Neural cell (in vitro differentiated cells): ENCODE data around the gene MT3. TPM values are rescaled to one million over a fixed set of nuclear protein-coding genes. Genes with fewer than 3 reads are reported as not detected.
A peak's percentile ranks its signal among the peaks of the same experiment; 100 is the strongest.

Source experiments
- H2AFZ ChIP-seq: fragments of 200-600, 300-800 bp; sonication (generic), shearing (Covaris generic); 2 replicates; pipeline ENCODE4 v1.6.0; 2014; ENCODE audit warnings: low read depth, mild to moderate bottlenecking, antibody characterized with exemption, low read length, moderate library complexity
- H3F3A ChIP-seq: fragments of 200-600 bp; shearing (Covaris generic); 2 replicates; pipeline ENCODE4 v1.6.1; 2016; ENCODE audit warnings: mild to moderate bottlenecking, moderate library complexity, mixed read lengths, antibody characterized with exemption, low read length; ENCODE audit not compliant: insufficient read depth, poor library complexity, severe bottlenecking
- H3K27ac ChIP-seq: fragments of 200-600, 300-800 bp; sonication (generic), shearing (Covaris generic); 2 replicates; pipeline ENCODE4 v1.5.1; 2014; ENCODE audit warnings: mild to moderate bottlenecking, low read length, moderate library complexity
- H3K27me3 ChIP-seq: fragments of 300-800, 200-600 bp; sonication (generic), shearing (Covaris generic); 2 replicates; pipeline ENCODE4 v1.6.0; 2014; ENCODE audit warnings: mild to moderate bottlenecking, low read depth, low read length, moderate library complexity; ENCODE audit not compliant: insufficient read depth
- H3K36me3 ChIP-seq: fragments of 300-800, 200-600 bp; sonication (generic), shearing (Covaris generic); 2 replicates; pipeline ENCODE4 v1.5.1; 2014; ENCODE audit warnings: mild to moderate bottlenecking, antibody characterized with exemption, low read length, moderate library complexity; ENCODE audit not compliant: insufficient read depth
- H3K4me2 ChIP-seq: fragments of 300-800, 200-600 bp; sonication (generic), shearing (Covaris generic); 2 replicates; pipeline ENCODE4 v1.6.0; 2014; ENCODE audit warnings: mild to moderate bottlenecking, low read length
- H3K4me3 ChIP-seq: fragments of 300-800, 200-600 bp; sonication (generic), shearing (Covaris generic); 2 replicates; pipeline ENCODE4 v1.5.1; 2014; ENCODE audit warnings: mild to moderate bottlenecking, low read length, moderate library complexity
- H3K79me2 ChIP-seq: fragments of 200-600 bp; shearing (Covaris generic); replicated peaks from 2 replicates; pipeline ENCODE4 v1.6.0; 2014; ENCODE audit warnings: mild to moderate bottlenecking, low read length, moderate library complexity; ENCODE audit not compliant: insufficient read depth
- H3K9ac ChIP-seq: fragments of 300-800, 200-600 bp; sonication (generic), shearing (Covaris generic); 2 replicates; pipeline ENCODE4 v1.6.1; 2016; ENCODE audit warnings: mild to moderate bottlenecking, low read length, mixed read lengths
- H3K9me2 ChIP-seq: fragments of 200-600 bp; shearing (Covaris generic); 2 replicates; pipeline ENCODE4 v1.6.1; 2016; ENCODE audit warnings: mild to moderate bottlenecking, low read length, mixed read lengths; ENCODE audit not compliant: insufficient read depth
- H3K9me3 ChIP-seq: fragments of 200-600, 300-800 bp; sonication (generic), shearing (Covaris generic); 2 replicates; pipeline ENCODE4 v1.6.1; 2016; ENCODE audit warnings: mild to moderate bottlenecking, mixed run types, low read length, moderate library complexity, mixed read lengths
- H4K20me1 ChIP-seq: fragments of 200-600 bp; shearing (Covaris generic); 2 replicates; pipeline ENCODE4 v1.6.1; 2016; ENCODE audit warnings: mild to moderate bottlenecking, mixed run types; ENCODE audit not compliant: insufficient read depth
- CTCF ChIP-seq: fragments of 450-650 bp; IDR thresholded peaks from 2 replicates; pipeline ENCODE4 v1.5.1; 2014; ENCODE audit warnings: antibody characterized with exemption, mild to moderate bottlenecking, moderate library complexity; ENCODE audit not compliant: poor library complexity, severe bottlenecking
- EP300 ChIP-seq: fragments of 450-650 bp; conservative IDR thresholded peaks from 2 replicates; pipeline ENCODE4 v1.6.1; 2014; ENCODE audit warnings: antibody characterized with exemption, mild to moderate bottlenecking, moderate library complexity; ENCODE audit not compliant: poor library complexity, severe bottlenecking
- EZH2 ChIP-seq: fragments of 200-600, 300-800 bp; shearing (Covaris generic), sonication (generic); IDR thresholded peaks from 2 replicates; pipeline ENCODE4 v1.6.1; 2014; ENCODE audit warnings: antibody characterized with exemption, low read length, borderline replicate concordance, mild to moderate bottlenecking; ENCODE audit not compliant: insufficient read depth, poor library complexity, severe bottlenecking
- MXI1 ChIP-seq: fragments of 450-650 bp; conservative IDR thresholded peaks from 2 replicates; pipeline ENCODE4 v1.6.1; 2014; ENCODE audit warnings: antibody characterized with exemption, mild to moderate bottlenecking; ENCODE audit not compliant: poor library complexity, severe bottlenecking
- POLR2AphosphoS5 ChIP-seq: IDR thresholded peaks from 2 replicates; pipeline ENCODE4 v1.6.1; 2012
- RAD21 ChIP-seq: fragments of 450-650 bp; conservative IDR thresholded peaks from 2 replicates; pipeline ENCODE4 v1.6.1; 2014; ENCODE audit warnings: antibody characterized with exemption, mild to moderate bottlenecking, moderate library complexity
- REST ChIP-seq: IDR thresholded peaks from 2 replicates; pipeline ENCODE4 v1.6.1; 2012; ENCODE audit warnings: borderline replicate concordance
- SMC3 ChIP-seq: fragments of 450-650 bp; conservative IDR thresholded peaks from 2 replicates; pipeline ENCODE4 v1.6.1; 2014; ENCODE audit warnings: antibody characterized with exemption, mild to moderate bottlenecking, moderate library complexity; ENCODE audit not compliant: poor library complexity
- TAF1 ChIP-seq: IDR thresholded peaks from 2 replicates; pipeline ENCODE4 v1.6.1; 2012; ENCODE audit warnings: low read depth
- polyA plus RNA-seq: library from polyadenylated mRNA; depleted of rRNA; stranded (reverse); fragments of >200 nt; gene quantifications from 2 replicates; pipeline ENCODE4 v1.2.3, GENCODE V29; 2014

MT3 gene
- polyA plus RNA-seq, 1 donor from 2014 or later, result 1.9 TPM

GRCh38 chr16:56615353-56615752 lies 26.0 kb downstream of the MT3 start:
- no peak overlapping the region for H3K4me2 ChIP-seq
- H3K36me3 ChIP-seq, result no peaks in the 10 kb centered on the region
- H3K4me3 ChIP-seq, result no peak overlapping the region
- H3F3A ChIP-seq, result no peaks in the 10 kb centered on the region
- H3K27me3 ChIP-seq, result peaks cover 77% of the 10 kb centered on the region
- no peak overlapping the region for H2AFZ ChIP-seq
- no peak overlapping the region for H3K9ac ChIP-seq
- TF ChIP-seq REST (no peak), TAF1 (no peak), POLR2AphosphoS5 (no peak), CTCF (no peak), EZH2 (no peak), MXI1 (no peak), SMC3 (no peak), EP300 (no peak), RAD21 (no peak)
- no peaks in the 10 kb centered on the region for H4K20me1 ChIP-seq
- H3K27ac ChIP-seq, result no peak overlapping the region
- H3K9me2 ChIP-seq, result no peaks in the 10 kb centered on the region
- H3K9me3 ChIP-seq, result no peaks in the 10 kb centered on the region
- H3K79me2 ChIP-seq, result no peaks in the 10 kb centered on the region

- no peaks in the 10 kb centered on the region for H3K36me3 ChIP-seq
- no peaks in the 10 kb centered on the region for H3K9me2 ChIP-seq
- no peaks in the 10 kb centered on the region for H4K20me1 ChIP-seq
- no peaks in the 10 kb centered on the region for H3K9me3 ChIP-seq
- peak overlapping the region; percentile 57 for H3K4me3 ChIP-seq
- no peaks in the 10 kb centered on the region for H3F3A ChIP-seq
- no peak overlapping the region for H3K27ac ChIP-seq
- peaks cover 65% of the 10 kb centered on the region for H3K27me3 ChIP-seq
- H3K79me2 ChIP-seq, result no peaks in the 10 kb centered on the region
- no peak overlapping the region for H3K4me2 ChIP-seq
- TF ChIP-seq CTCF (no peak), REST (no peak), SMC3 (no peak), POLR2AphosphoS5 (no peak), MXI1 (no peak), EZH2 (no peak)
- H2AFZ ChIP-seq, result no peak overlapping the region
- H3K9ac ChIP-seq, result no peak overlapping the region
Measured at GRCh38 chr16:56616608-56617211, 27.4 kb downstream of the MT3 start.
